ENCODE measurements around the gene KRTAP10-4.
"Not testable (repeated sequence)": the region's sequence is repeated elsewhere in the genome, so short reads cannot be mapped to it uniquely, and the experiment has no call there.

KRTAP10-4 gene

GRCh38 chr21:44556879-44557278, 16.6 kb upstream of the KRTAP10-4 start:
- Histone ChIP-seq H3K79me2 (ENCODE audit: insufficient read depth, low read depth) (no peaks in the 10 kb centered on the region), H4K20me1 (ENCODE audit: insufficient read depth) (no peaks in the 10 kb centered on the region), H3K27me3 (ENCODE audit: insufficient read depth, low read depth) (peaks cover 71% of the 10 kb centered on the region), H3K9ac (no peak overlapping the region), H2AFZ (ENCODE audit: low read depth) (no peak overlapping the region), H3K27ac (no peak overlapping the region), H3K4me1 (ENCODE audit: low read depth, poor library complexity, severe bottlenecking) (no peaks in the 10 kb centered on the region), H3K4me2 (no peak overlapping the region), H3K36me3 (ENCODE audit: insufficient read depth) (no peaks in the 10 kb centered on the region), H3K4me3 (IDR thresholded peaks at IDR 0.05; ENCODE audit: insufficient read depth, low read depth, low read length) (no peak overlapping the region)
- no peak for TF ChIP-seq CTCF (conservative IDR thresholded peaks at IDR 0.05; ENCODE audit: low read depth, low read length)

- TF ChIP-seq CTCF (conservative IDR thresholded peaks at IDR 0.05; ENCODE audit: low read depth, low read length) = no peak
- H3K27ac ChIP-seq = no peak overlapping the region
- no peak overlapping the region for H3K9ac ChIP-seq
- H2AFZ ChIP-seq (ENCODE audit: low read depth) = no peak overlapping the region
- no peaks in the 10 kb centered on the region for H3K4me1 ChIP-seq (ENCODE audit: low read depth, poor library complexity, severe bottlenecking)
- H3K4me2 ChIP-seq = no peak overlapping the region
- no peaks in the 10 kb centered on the region for H4K20me1 ChIP-seq (ENCODE audit: insufficient read depth)
- H3K79me2 ChIP-seq (ENCODE audit: insufficient read depth, low read depth) = no peaks in the 10 kb centered on the region
- no peak overlapping the region for H3K4me3 ChIP-seq (IDR thresholded peaks at IDR 0.05; ENCODE audit: insufficient read depth, low read depth, low read length)
- H3K27me3 ChIP-seq (ENCODE audit: insufficient read depth, low read depth) = peaks cover 65% of the 10 kb centered on the region
- no peaks in the 10 kb centered on the region for H3K36me3 ChIP-seq (ENCODE audit: insufficient read depth)
Measured at GRCh38 chr21:44557491-44558328, 15.8 kb upstream of the KRTAP10-4 start.

- H3K9ac ChIP-seq, H3K27ac ChIP-seq: not testable (repeated sequence)
- H3K27me3 ChIP-seq (ENCODE audit: insufficient read depth, low read depth) = peaks cover 59% of the 10 kb centered on the region
Measured at GRCh38 chr21:44558329-44558675, 15.2 kb upstream of the KRTAP10-4 start.

GRCh38 chr21:44558695-44559094, 14.8 kb upstream of the KRTAP10-4 start, which contains the start of gene KRTAP10-3:
Gene KRTAP10-3 (minus strand): TSS chr21:44558795. CDS start chr21:44558715, 80 bp downstream.
- H3K79me2 ChIP-seq (ENCODE audit: insufficient read depth, low read depth) = no peaks in the 10 kb centered on the region
- no peak within 1 kb of the TSS for H3K4me2 ChIP-seq
- H3K27me3 ChIP-seq (ENCODE audit: insufficient read depth, low read depth) = peaks cover 55% of the 10 kb centered on the region
- H3K36me3 ChIP-seq (ENCODE audit: insufficient read depth) = no peaks in the 10 kb centered on the region
- H2AFZ ChIP-seq (ENCODE audit: low read depth) = no peak within 1 kb of the TSS
- no peak within 1 kb of the TSS for H3K9ac ChIP-seq
- no peaks in the 10 kb centered on the region for H3K4me1 ChIP-seq (ENCODE audit: low read depth, poor library complexity, severe bottlenecking)
- no peak within 1 kb of the TSS for H3K4me3 ChIP-seq (IDR thresholded peaks at IDR 0.05; ENCODE audit: insufficient read depth, low read depth, low read length)
- TF ChIP-seq CTCF (conservative IDR thresholded peaks at IDR 0.05; ENCODE audit: low read depth, low read length) = no peak
- H4K20me1 ChIP-seq (ENCODE audit: insufficient read depth) = no peaks in the 10 kb centered on the region
- no peak within 1 kb of the TSS for H3K27ac ChIP-seq

More at GRCh38 chr21:44558329-44558675, 15.2 kb upstream of the KRTAP10-4 start:
- not testable (repeated sequence) for H4K20me1 ChIP-seq (ENCODE audit: insufficient read depth); H3K36me3 ChIP-seq (ENCODE audit: insufficient read depth); H2AFZ ChIP-seq (ENCODE audit: low read depth); H3K79me2 ChIP-seq (ENCODE audit: insufficient read depth, low read depth); H3K4me3 ChIP-seq (IDR thresholded peaks at IDR 0.05; ENCODE audit: insufficient read depth, low read depth, low read length); H3K4me1 ChIP-seq (ENCODE audit: low read depth, poor library complexity, severe bottlenecking); H3K4me2 ChIP-seq

GRCh38 chr21:44564099-44564498, 9.4 kb upstream of the KRTAP10-4 start:
- Histone ChIP-seq H3K36me3 (ENCODE audit: insufficient read depth) (no peaks in the 10 kb centered on the region), H3K4me3 (IDR thresholded peaks at IDR 0.05; ENCODE audit: insufficient read depth, low read depth, low read length) (no peak overlapping the region), H3K27ac (no peak overlapping the region), H2AFZ (ENCODE audit: low read depth) (no peak overlapping the region), H3K4me2 (no peak overlapping the region), H4K20me1 (ENCODE audit: insufficient read depth) (no peaks in the 10 kb centered on the region), H3K4me1 (ENCODE audit: low read depth, poor library complexity, severe bottlenecking) (no peaks in the 10 kb centered on the region), H3K79me2 (ENCODE audit: insufficient read depth, low read depth) (no peaks in the 10 kb centered on the region), H3K27me3 (ENCODE audit: insufficient read depth, low read depth) (peaks cover 32% of the 10 kb centered on the region; the same call in 1 of the 2 replicates), H3K9ac (no peak overlapping the region)
- TF ChIP-seq CTCF (conservative IDR thresholded peaks at IDR 0.05; ENCODE audit: low read depth, low read length) = no peak

All from KMS-11 (cell line).